GOT3 (cell line): ENCODE results near the gene IER5.
A peak's percentile ranks its signal among the peaks of the same experiment; 100 is the strongest.

Source experiments
- DNase-seq: peaks from one replicate; lab custom pipeline; 2025; ENCODE audit warnings: mixed read lengths; lab: John Stamatoyannopoulos, UW

The IER5 gene

DNA sequence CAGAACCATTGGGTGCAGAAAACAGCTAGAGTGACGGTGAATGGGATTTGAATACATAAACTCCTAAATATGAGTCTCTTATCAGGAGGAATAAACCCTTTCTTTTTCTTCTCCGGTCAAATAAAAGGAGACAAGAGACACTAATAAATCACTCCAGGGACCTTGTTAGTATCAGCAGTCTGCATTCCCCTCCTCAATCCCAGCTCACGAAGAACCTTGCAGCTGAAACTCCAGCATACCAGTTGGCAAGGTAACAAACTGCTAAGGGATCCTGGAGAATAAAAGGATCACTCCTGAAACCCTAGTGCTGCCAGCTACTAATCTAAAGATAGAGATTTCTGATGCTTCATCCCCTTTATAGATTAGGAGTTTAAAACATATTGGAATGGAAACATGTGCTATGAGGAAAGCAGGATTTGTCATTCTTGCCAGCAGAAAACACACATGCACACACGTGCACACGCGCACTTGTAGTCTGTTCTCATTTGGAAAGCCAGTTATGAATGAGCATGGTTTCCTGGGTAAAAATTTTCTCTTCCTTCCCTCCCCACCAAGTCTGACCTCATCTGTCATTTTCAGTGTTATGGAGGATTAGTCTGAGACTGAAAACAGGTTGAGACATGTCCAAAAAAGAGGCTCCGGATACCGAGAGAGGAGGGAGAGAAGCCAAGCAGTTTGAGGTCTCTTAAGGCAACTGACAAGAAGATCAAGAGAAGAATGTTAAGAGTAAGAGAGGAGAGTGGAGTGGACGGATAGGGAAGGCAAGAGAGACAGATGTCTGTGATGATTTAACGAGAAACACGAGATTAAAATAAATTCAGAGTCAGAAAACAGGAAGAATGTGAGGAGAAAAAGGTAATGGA is 10.9 kb downstream of the IER5 start:
- DNase-seq = no peak

DNA sequence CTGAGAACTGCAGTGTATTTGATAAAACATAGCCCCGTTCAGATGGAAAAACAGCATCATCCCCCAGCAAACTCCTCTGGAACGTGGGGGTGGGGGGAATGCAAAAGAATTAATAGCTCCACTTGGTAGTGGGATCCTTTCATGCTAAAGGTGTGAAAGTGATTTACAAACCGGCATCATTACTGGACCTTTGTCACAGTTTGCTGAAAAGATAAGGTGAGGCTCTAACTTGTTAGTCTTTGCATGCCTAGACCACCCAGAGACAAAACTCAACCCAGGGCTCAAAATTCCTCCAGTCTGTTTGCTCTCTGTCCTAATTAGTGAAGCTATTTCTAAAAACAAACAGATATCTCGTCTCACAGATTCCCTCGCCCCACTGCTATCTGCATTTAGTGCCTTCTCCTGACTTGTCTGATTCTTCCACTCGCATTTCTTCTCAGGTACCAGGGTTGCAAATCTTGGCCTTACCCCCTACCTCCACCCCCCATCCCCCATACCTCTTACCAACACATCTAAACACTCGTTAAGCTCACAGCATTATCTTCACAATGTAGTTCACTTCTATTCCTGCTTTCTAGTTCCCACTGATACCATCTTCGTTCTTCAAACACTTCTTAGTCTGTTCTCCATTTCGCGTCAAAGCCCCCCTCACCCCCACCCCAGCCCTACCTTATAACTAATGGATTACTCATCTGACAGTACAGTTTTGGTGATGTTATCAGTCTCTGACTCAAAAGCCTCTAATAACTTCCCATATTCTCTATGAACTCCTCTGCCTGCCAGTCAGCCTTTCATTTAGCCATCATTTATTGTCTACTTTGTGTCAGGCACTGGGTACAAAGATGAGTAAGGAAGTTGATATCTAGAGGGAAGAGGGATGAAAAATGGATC is 11.8 kb downstream of the IER5 start:
- DNase-seq = no peak

DNA sequence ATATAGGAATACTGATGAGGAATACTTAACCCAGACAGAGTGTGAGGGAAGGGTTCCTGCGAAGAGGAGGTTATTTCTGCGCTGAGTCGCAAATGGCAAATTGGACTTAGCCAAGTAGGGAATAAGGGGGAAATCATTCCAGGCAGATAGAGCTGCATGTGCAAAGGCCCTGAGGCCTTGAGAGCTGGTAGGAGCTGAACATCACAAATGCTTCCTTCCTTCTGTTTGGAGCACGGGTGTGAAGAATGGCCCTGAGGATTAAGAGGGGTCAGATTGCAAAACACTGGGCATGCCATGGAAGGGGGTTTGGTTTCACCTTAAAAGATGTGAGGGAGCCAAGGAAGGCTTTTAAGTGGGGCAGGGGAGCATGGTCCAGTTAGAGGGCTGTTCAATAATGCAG is 12.4 kb downstream of the IER5 start:
- no peak for DNase-seq

DNA sequence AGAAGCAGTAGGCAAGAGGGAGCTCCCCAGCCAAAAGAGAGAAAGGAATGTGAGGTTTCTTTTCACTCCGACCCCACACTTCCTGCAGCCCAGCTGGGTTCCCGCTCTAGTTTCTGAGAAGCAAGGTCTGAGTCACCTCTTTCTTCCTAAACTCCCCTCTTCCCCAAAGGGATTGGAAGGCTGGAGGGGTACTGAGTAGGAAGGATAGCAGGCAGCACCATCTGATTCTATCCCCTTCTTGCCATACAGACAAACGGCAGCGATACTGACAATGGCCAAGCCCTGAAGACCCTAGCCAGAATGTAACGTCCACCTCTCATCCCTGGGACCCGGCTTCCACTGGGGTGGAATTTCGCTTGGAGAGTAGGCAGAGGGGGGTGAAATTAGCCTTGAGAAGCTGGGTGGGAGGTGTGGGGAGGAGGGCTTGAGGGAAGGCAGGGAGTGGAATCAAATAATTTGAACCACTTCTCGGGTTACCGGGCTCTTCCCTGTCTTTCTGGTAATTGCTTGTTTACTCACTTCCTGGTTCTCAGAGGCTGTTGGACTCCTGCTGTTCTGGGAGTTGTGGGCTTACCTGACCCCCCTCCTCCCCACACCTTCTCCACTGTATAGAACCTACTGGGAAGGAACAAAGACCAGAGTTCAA is 13.2 kb downstream of the IER5 start:
- no peak for DNase-seq

DNA sequence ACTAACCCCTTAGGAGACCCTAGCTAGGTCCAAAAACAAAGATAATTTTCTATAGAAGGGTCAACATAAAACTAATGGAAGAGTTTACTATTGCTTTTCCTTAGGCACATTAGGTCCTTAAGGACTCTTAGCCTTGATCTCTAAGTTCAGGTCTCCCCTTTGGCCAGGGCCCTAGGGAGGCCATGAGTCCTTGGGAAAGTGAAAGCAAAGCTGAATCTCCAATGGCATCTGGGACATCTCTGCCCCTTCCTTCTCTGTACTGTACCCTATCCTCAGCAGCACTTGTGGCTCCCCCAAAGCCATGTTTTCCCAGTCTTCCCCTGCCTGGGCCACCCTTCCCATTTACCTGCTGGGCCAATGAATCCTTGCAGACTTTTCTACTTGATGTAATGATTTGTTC is 14.3 kb downstream of the IER5 start:
- DNase-seq = no peak

DNA sequence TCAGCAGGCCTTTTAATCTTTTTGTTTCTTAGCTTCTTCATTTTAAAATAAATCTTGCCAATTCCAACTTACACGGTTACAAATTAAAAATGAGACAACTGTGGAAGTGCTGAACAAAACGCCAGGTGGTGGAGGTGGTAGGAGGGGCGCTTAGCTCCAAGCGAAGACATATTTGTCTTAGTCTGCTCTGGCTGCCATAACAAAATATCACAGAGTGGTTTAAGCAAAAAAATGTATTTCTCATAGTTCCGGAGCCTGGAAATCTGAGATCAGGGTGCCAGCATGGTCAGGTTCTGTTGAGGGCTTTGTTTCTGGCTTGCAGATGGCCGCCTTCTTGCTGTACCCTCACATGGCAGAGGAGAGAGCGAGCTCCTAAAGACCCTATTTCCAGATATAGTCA is 14.9 kb downstream of the IER5 start:
- no peak for DNase-seq

DNA sequence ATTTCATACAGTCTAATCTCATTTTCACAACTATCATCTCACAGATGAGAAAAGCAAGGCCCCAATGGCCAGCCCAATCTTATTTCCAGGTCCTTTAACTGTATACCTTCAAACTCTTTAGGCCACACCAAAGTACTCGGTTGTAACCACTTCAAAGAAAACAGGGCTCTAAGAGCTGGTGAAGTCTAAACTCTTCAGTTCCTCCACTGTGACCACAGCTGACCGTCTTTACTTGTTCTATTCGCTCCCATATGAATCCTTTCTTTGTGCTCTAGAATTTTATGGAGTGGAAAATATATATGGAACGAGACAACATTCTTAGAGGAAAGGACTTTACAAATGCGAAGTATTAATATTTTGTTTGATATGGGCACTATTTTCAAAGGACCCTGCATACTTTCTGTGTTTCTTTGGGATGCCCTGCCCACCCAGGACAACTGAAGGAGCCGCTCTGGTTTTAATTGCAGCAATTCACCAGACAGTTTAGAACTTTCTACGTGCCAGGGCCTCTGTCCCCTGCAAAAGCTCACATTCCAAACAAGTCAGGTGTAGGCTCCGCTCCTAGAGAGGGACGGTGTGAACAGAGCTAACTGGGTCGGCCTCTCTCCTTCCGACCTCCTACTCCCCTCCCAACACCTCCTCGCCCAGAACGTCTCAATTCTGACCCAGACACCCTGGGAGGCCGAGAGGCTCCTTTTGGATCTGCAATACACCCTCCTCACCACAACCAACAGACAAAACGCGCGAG is 15.7 kb downstream of the IER5 start:
- no peak for DNase-seq

DNA sequence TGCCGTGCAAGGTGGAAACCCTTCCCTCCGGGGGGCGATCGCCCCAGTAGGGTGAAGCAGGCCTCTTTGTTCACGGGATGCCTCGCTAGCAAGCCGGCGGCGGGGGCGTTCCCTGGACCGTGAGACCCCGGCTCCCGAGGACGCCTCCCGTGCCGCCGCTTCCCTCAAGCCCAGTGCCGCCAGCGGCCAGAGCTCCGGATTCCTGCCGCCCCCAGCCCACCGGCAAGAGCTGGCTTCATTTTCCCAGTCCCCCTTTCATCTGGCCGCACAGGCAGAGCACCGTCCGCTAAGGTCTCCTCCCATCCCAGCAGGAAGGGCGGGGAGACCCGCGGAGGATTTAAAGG is 16.3 kb downstream of the IER5 start:
- DNase-seq = no peak

DNA sequence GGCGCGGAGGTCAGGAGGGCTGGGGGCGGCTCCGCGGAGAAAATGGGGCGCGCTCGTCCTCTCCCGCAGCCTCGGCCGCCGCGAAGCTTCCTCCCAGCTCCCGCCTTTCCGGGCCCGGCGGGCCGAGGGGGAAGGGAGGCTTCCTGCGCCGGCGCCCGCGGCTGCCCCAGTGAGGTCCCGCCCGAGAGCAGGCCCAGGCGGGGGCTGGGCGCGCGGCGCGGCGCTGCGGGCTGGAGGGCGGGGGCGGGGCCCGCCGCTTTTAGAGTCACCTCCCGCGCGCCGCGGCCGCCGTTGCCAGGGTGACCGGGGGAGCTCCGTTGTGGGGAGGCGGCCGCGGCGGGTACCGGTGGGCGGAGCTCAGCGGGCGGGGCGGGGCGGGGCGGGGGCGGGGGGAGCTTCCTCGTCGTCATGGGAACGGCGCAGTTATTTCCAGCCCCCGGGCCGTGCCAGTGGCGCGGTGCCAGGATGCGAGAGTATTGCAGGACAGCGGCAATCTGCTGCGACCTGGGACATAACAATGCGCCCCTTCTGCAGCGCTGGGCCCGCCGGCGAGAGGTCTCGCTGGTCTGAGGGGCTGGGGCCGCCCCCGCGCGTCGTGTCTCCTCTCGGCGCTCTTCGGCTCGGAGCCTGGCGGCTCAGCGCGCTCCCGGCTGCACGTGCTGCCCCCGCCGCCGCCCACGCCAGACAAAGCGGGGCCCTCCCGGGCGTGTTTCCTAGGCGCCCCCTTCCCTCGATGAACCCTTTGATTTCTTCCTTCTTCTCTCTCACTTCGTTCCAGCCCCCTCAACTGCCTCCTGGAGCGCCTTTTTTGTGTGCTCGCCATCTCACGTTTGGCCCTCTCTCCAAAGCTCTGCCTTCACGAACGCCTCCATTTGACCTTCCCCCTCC is 16.9 kb downstream of the IER5 start:
- DNase-seq = peak; percentile 59

DNA sequence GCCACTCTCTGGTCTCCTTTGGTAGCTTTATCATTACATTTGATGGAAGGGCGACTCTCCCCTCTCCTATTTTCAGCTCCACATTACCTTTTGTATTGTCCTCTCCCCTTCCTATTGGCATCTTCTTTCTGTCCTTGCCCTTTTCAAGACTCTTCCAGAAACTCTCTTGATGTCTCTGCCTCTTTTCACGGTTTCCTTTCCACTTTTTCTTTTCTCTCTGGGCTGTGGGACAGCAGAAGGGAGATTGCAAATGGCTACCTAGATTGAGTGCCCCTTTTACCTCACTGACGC is 17.5 kb downstream of the IER5 start:
- DNase-seq = no peak

DNA sequence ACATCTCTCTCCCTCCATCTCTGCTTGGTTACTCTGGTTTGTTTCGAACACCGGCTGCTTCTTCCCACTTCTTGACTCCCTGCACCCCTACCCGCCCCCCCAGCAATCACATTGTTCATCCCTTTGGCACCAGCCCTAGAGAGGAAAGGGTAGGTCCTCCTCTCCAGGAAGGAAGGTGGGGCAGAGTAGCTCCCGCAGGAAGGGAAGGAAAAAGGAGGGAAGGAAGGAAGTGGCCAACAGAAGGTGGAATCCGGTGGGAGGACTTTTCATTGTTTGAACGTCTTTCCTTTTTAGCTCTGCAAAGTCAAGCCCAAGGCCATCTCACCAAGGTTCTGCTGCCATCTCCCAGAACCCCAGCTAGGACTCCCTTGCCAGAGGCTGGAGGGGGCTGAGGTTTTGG is 18.0 kb downstream of the IER5 start:
- no peak for DNase-seq

DNA sequence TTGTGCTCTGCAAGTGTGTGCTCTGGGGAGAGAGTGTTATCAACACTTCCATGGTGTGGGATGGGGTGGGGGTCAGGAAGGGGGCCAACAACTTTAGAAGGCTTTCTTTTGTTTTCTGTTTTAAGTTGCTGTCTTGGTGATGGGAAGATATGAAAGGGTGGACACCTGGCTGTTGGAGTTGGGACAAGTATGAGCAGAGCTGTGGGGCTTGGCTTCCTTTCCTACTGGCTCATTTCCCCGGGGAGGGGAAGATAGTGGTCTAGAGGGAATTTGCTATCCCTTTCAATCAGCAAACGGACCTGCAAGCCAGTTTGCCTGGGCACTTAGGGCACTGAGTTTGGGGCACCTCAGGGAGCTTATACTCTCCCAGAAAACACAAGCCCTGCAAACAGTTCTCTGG is 19.2 kb downstream of the IER5 start:
- DNase-seq = no peak

DNA sequence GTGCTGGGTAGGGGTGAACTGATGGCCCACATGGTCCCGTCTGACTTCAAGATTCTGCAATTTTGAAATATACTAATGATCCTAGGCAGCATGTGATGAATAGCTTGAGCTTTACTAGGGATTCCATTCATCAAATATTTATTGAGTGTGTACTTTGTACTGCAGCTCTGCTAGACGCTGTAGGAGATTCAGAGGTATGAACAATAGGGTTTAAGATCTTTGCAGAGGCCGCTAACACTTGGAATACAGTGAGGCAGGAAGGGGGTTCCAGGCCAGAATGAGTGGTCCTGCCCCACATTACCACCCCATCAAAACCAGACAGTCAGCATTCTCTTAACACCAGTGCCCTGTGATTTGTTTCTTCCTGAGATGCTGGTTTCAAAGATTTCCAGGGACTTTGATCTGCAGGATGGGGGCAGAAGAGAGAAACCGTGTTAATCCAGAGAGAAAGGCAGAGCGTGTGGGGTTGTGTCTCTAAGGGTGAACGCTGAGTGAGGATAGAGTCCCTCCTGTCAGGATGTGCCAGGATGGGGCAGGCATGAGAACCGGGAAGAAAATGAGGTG is 19.9 kb downstream of the IER5 start:
- no peak for DNase-seq

DNA sequence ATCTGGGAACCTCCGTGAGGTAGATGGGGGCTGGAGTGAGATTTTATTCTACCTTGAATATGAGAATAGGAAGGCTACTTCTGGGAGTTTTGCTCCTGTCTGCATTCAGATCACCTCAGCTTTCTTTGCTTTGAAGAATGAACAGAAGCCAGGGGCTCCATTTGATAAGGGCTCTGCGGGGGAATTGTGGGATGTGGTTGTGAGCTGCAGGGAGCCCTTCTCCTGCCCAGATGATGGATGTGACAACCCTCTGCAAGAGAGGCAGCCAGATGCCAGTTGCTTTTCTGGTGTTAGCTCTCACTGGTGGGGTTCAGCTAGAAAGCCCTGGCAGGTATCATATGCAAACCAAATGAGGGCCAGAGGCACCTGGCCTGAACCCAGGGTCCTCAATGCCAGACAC is 21.5 kb downstream of the IER5 start:
- DNase-seq = no peak

DNA sequence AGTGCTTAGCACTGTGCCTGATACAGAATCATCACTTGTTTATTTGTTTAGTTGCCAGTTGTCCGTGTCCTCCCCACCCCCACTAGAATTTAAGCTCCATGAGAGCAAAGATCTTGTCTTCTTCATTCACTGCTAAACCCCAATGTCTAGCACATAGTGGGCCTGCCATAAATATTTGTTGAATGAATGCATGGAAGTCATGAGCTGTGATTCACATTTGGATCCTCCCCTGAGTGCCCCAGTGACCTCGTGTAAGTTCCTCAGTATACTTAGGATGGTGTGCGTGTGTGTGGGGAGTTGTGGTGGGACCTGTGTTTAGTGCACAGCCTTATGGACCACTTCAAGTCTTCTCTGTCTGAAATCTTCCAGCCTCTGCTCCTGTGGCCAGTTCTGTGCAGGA is 23.1 kb downstream of the IER5 start:
- no peak for DNase-seq

DNA sequence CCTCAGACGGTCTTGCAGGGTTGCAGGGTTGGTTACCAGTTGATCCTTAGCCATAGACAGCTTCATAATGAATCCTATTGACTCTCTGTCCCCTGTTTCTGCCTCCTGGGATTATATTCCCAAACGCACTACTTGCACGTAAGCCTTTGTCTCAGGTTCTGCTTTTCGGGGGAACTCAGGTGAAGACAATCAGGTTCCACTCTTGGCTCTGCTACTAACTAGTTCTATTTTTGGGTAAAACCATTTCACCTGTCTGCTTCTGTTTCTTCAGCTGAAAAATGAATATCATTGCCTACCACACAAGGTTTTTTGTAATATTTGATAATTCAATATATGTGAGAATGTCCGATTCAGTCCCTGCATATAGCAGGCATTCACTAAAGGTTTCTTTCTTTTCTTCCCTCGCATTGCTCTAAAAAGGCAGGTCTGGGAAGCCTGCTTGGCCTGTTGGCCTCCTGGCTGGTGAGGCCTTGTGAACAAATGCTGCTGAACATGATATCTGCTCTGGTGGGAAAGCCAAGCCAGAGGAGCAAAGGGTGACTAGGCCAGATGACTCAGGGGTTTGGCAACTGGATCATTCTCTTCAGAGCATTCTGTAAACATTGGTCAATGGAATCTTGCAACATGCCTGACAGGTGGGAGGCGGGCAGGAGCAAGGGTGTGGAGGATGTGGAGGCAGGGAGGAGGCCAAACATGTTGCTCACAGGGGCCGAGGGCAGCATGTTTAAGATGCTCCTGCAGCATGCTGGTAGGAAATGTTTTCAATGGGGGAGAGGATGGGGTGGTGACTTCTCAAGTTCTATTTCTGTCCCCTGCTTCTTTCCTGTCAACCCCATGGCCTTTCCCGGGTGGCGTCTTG is 23.8 kb downstream of the IER5 start:
- DNase-seq = peak; percentile 61

DNA sequence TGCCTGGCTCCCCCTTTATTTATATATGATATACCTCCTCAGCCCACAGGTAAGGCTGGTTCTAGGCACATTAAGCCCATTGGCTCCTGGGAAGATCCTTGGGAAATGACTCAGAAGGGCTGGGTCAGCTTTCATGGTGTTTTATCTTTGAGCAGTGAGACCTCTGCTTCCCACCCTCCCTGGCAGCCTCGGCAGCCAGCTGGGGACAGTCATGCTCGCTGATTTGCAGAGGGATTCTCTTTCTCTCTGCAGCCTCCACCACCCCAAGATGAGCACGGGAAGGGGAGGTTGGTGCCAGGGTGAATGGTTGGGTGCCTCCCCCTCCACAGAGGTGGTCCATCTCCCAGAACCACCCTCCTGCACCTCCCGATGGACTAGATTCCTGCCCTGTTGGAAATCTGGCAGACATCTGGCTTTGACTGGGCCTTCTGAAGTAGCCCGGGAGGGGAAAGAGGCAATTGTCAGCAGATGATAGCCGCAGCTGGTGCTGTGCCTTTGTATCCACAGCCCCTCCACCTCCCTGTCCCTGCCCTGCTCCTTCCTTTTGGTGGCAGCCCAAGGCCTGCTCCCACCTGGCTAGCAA is 24.6 kb downstream of the IER5 start:
- no peak for DNase-seq

DNA sequence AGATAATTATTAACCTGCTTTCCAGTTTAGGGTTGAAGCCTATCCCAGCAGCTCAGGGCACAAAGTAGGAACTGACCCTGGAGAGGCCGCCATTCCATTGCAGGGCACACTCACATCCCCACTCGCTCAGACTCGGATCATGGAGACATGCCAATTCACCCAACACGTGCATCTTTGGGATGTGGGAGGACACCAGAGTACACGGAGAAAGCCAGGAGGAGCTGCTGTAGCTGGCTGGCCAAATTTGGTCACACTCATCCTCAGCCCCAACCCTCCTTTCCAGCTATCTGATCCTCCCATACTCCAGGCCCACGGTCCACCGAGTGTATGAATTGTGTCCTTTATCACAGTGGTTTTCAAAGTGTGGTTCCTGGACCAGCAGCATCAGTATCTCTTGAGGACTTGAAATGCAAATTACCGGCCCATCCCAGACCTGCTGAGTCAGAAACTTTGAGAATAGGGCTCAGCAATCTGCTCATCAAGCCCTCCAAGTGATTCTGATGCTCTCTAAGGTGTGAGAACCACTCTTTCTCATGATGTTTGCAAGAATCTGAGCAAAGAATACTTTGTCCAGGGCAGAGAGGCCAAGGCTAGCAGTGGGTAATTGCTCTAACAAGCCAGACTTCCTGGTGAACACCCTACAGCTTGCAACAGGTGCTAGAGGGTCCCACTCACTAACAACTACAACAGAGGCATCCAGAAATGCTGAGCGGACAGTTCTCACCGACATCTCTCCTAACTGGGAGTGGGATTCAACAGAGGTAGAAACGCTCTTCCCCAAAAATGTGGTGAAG is 26.3 kb downstream of the IER5 start:
- no peak for DNase-seq

DNA sequence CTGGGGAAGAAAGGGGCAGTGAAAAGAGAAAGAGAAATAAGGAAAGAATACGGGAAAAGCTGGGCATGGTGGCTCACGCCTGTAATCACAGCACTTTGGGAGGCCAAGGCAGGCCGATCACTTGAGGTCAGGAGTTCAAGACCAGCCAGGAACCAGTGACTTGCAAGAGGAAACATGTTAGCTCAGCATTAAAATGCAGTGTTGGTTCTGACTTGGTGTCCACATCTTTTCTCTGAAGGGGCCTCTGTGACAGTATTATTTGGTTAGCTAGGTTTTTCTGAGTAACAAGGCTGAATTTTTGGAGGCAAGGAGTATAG is 26.8 kb downstream of the IER5 start:
- no peak for DNase-seq
